Gastrocnemius medialis (tissue), 4 donors: ENCODE results near the gene ARHGAP40.

Experiments
- CTCF ChIP-seq, 5 experiments: fragments of 450-650 bp in 3 of 5; fragments of 200-600 bp in 2 of 5; sonication (generic) in 2 of 5; IDR thresholded peaks in 4 of 5; conservative IDR thresholded peaks in 1 of 5; 1 replicate in 4 of 5; 2 replicates in 1 of 5; pipeline ENCODE4 v1.5.1; 2016 to 2019; ENCODE audit warnings: antibody characterized with exemption in 5 of 5, mild to moderate bottlenecking in 3 of 5, moderate library complexity in 3 of 5
- POLR2A ChIP-seq, 2 donors: fragments of 450-650 bp; IDR thresholded peaks; one replicate each; pipeline ENCODE4 v1.6.1; 2017; ENCODE audit warnings: antibody characterized with exemption in 2 of 2, mild to moderate bottlenecking in 2 of 2, moderate library complexity in 2 of 2

- TF ChIP-seq POLR2A (IDR thresholded peaks at IDR 0.05) (no peak), CTCF (IDR thresholded peaks at IDR 0.05 in 4 of 5, conservative IDR thresholded peaks at IDR 0.05 in 1 of 5) (no peak)
These were observed 3.3 kb downstream of the ARHGAP40 start for GRCh38 chr20:38604873-38605303.
